GM18526 (cell line): ENCODE measurements around the gene MVK.

Source experiments
- POLR2A ChIP-seq: IDR thresholded peaks from 3 replicates; pipeline ENCODE4 v1.6.1; 2011; ENCODE audit not compliant: insufficient read length; ENCODE audit errors: extremely low read depth

The MVK gene

GRCh38 chr12:109635717-109636116, 62.1 kb downstream of the MVK start:
- TF ChIP-seq POLR2A = no peak

- no peak for TF ChIP-seq POLR2A
Measured at GRCh38 chr12:109637348-109637747, 63.8 kb downstream of the MVK start.

- TF ChIP-seq POLR2A = no peak
Measured at GRCh38 chr12:109637996-109638395, 64.4 kb downstream of the MVK start.

- TF ChIP-seq POLR2A = no peak
Measured at GRCh38 chr12:109638735-109639134, 65.1 kb downstream of the MVK start.

- no peak for TF ChIP-seq POLR2A
Measured at GRCh38 chr12:109639151-109639872, 65.7 kb downstream of the MVK start.

GRCh38 chr12:109640961-109641360, 67.4 kb downstream of the MVK start:
- no peak for TF ChIP-seq POLR2A

GRCh38 chr12:109641422-109641821, 67.8 kb downstream of the MVK start:
- TF ChIP-seq POLR2A = no peak

- no peak for TF ChIP-seq POLR2A
Measured at GRCh38 chr12:109642506-109643132, 69.0 kb downstream of the MVK start.

- TF ChIP-seq POLR2A = no peak
Measured at GRCh38 chr12:109645194-109645593, 71.6 kb downstream of the MVK start.

- no peak for TF ChIP-seq POLR2A
Measured at GRCh38 chr12:109645708-109646107, 72.1 kb downstream of the MVK start.
